OCI-LY3 (cell line): Measurements from ENCODE around the gene ATG10.

Source experiments
- H2AFZ ChIP-seq: fragments of 200-600, 300-600 bp; shearing (Covaris generic); 2 replicates; pipeline ENCODE4 v1.6.0; 2014; ENCODE audit warnings: antibody characterized with exemption, low read depth, low read length
- H3K27ac ChIP-seq: fragments of 200-600, 300-600 bp; sonication (generic); 2 replicates; pipeline ENCODE4 v1.5.1; 2014; ENCODE audit warnings: mild to moderate bottlenecking, low read length, moderate library complexity, mixed read lengths
- H3K27me3 ChIP-seq: fragments of 200-600, 300-600 bp; sonication (generic); 2 replicates; pipeline ENCODE4 v1.6.1; 2014; ENCODE audit warnings: low read depth, low read length, mixed read lengths
- H3K36me3 ChIP-seq: fragments of 200-600, 300-600 bp; sonication (generic); replicated peaks from 2 replicates; pipeline ENCODE3; 2014; ENCODE audit warnings: low read depth, low read length, mixed read lengths
- H3K4me1 ChIP-seq: fragments of 300-600, 200-600 bp; sonication (generic); 2 replicates; pipeline ENCODE4 v1.6.1; 2014; ENCODE audit warnings: low read length, mixed read lengths
- H3K4me2 ChIP-seq: fragments of 200-600, 300-600 bp; sonication (generic); 2 replicates; pipeline ENCODE4 v1.6.1; 2014; ENCODE audit warnings: low read length, mixed read lengths
- H3K4me3 ChIP-seq: fragments of 300-600, 200-600 bp; sonication (generic); 2 replicates; pipeline ENCODE4 v1.5.1; 2014; ENCODE audit warnings: antibody characterized with exemption, mild to moderate bottlenecking, low read length, moderate library complexity
- H3K79me2 ChIP-seq: fragments of 300-600, 200-600 bp; shearing (Covaris generic); 2 replicates; pipeline ENCODE4 v1.6.1; 2014; ENCODE audit warnings: mild to moderate bottlenecking, low read length, mixed read lengths
- H3K9ac ChIP-seq: fragments of 300-600, 200-600 bp; shearing (Covaris generic); 2 replicates; pipeline ENCODE4 v1.6.0; 2014; ENCODE audit warnings: mild to moderate bottlenecking, low read length, moderate library complexity
- H3K9me3 ChIP-seq: fragments of 200-600, 300-600 bp; shearing (Covaris generic); 2 replicates; pipeline ENCODE4 v1.6.1; 2014; ENCODE audit warnings: low read length, mixed read lengths; ENCODE audit not compliant: insufficient read depth
- H4K20me1 ChIP-seq: fragments of 200-600, 300-600 bp; sonication (generic); 2 replicates; pipeline ENCODE4 v1.6.1; 2016; ENCODE audit warnings: low read length, mixed read lengths; ENCODE audit not compliant: insufficient read depth
- EZH2phosphoT487 ChIP-seq: fragments of 200-600 bp; shearing (Covaris generic); IDR thresholded peaks from 2 replicates; pipeline ENCODE4 v1.6.1; 2018; ENCODE audit warnings: antibody characterized with exemption, mixed run types, low read depth
- TF ChIP-seq, protein P1 (sequence below): fragments of 200-600, 300-600 bp; sonication (generic); IDR thresholded peaks from 2 replicates; pipeline ENCODE4 v1.5.1; 2014; ENCODE audit warnings: antibody characterized with exemption, low read length, low read depth

The ATG10 gene

GRCh38 chr5:81961651-81962440 lies 10.0 kb upstream of the ATG10 start:
- no peaks in the 10 kb centered on the region for H3K9me3 ChIP-seq
- H2AFZ ChIP-seq, result no peak overlapping the region
- no peaks in the 10 kb centered on the region for H3K27me3 ChIP-seq
- no peaks in the 10 kb centered on the region for H3K4me1 ChIP-seq
- H3K4me3 ChIP-seq, result no peak overlapping the region
- no peak overlapping the region for H3K9ac ChIP-seq
- no peak overlapping the region for H3K4me2 ChIP-seq
- no peaks in the 10 kb centered on the region for H3K36me3 ChIP-seq
- no peaks in the 10 kb centered on the region for H3K79me2 ChIP-seq
- H4K20me1 ChIP-seq, result no peaks in the 10 kb centered on the region
- no peak overlapping the region for H3K27ac ChIP-seq
- TF ChIP-seq, protein P1, sequence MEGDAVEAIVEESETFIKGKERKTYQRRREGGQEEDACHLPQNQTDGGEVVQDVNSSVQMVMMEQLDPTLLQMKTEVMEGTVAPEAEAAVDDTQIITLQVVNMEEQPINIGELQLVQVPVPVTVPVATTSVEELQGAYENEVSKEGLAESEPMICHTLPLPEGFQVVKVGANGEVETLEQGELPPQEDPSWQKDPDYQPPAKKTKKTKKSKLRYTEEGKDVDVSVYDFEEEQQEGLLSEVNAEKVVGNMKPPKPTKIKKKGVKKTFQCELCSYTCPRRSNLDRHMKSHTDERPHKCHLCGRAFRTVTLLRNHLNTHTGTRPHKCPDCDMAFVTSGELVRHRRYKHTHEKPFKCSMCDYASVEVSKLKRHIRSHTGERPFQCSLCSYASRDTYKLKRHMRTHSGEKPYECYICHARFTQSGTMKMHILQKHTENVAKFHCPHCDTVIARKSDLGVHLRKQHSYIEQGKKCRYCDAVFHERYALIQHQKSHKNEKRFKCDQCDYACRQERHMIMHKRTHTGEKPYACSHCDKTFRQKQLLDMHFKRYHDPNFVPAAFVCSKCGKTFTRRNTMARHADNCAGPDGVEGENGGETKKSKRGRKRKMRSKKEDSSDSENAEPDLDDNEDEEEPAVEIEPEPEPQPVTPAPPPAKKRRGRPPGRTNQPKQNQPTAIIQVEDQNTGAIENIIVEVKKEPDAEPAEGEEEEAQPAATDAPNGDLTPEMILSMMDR, result no peak
- TF ChIP-seq EZH2phosphoT487, result no peak

- TF ChIP-seq, protein P1, result no peak
- TF ChIP-seq EZH2phosphoT487, result no peak
- H2AFZ ChIP-seq, result no peak overlapping the region
- H3K36me3 ChIP-seq, result no peaks in the 10 kb centered on the region
Observed at GRCh38 chr5:81963544-81963943, 8.3 kb upstream of the ATG10 start.

GRCh38 chr5:81965524-81965923 lies 6.3 kb upstream of the ATG10 start:
- Histone ChIP-seq H3K27me3 (no peaks in the 10 kb centered on the region), H3K79me2 (no peaks in the 10 kb centered on the region), H3K4me1 (no peaks in the 10 kb centered on the region), H4K20me1 (no peaks in the 10 kb centered on the region), H3K9ac (no peak overlapping the region), H2AFZ (no peak overlapping the region), H3K36me3 (no peaks in the 10 kb centered on the region), H3K4me2 (no peak overlapping the region), H3K9me3 (no peaks in the 10 kb centered on the region), H3K27ac (no peak overlapping the region), H3K4me3 (no peak overlapping the region)
- TF ChIP-seq, protein P1, result no peak
- no peak for TF ChIP-seq EZH2phosphoT487

More at GRCh38 chr5:81963544-81963943, 8.3 kb upstream of the ATG10 start:
- Histone ChIP-seq H3K4me3 (no peak overlapping the region), H4K20me1 (no peaks in the 10 kb centered on the region), H3K9me3 (no peaks in the 10 kb centered on the region), H3K27ac (no peak overlapping the region), H3K27me3 (no peaks in the 10 kb centered on the region), H3K4me2 (no peak overlapping the region), H3K9ac (no peak overlapping the region), H3K79me2 (no peaks in the 10 kb centered on the region), H3K4me1 (no peaks in the 10 kb centered on the region)

DNA sequence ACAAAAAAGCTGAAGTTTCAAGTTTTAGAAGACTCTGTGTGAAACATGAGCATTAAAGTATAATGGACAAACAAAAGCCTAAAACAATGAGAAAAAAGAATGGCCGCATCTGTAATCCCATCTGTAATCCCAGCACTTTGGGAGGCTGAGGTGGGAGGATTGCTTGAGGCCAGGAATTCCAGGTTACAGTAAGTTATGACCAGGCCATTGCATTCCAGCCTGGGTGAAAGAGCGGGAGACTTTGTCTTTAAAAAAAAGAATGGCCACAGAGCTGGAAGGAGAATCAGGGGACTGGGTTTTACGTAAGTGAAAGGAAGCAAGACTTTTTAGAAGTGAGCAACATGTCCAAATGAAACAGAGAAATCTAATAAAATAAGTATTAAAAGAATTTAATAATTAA lies 2.6 kb upstream of the ATG10 start:
- no peak overlapping the region for H2AFZ ChIP-seq
- no peaks in the 10 kb centered on the region for H3K27me3 ChIP-seq
- H3K4me3 ChIP-seq, result no peak overlapping the region
- no peak overlapping the region for H3K9ac ChIP-seq
- peaks cover 6% of the 10 kb centered on the region; the same call in 1 of the 2 replicates for H3K4me1 ChIP-seq
- H4K20me1 ChIP-seq, result no peaks in the 10 kb centered on the region
- no peak for TF ChIP-seq EZH2phosphoT487
- TF ChIP-seq, protein P1, result no peak
- H3K36me3 ChIP-seq, result no peaks in the 10 kb centered on the region
- peaks cover 14% of the 10 kb centered on the region for H3K79me2 ChIP-seq
- no peaks in the 10 kb centered on the region for H3K9me3 ChIP-seq
- no peak overlapping the region for H3K27ac ChIP-seq
- H3K4me2 ChIP-seq, result no peak overlapping the region
